Endometrial microvascular endothelial cells (primary cell): ENCODE data around the gene PSAP. TPM values are rescaled to one million over a fixed set of nuclear protein-coding genes. Genes with fewer than 3 reads are reported as not detected.

Source experiments
- in situ Hi-C: cut with HindIII; loops from 2 replicates; pipeline ENCODE4 v1.10.0; 2017; ENCODE audit warnings: low sequenced_read_pairs, low pct_unique_long_range_greater_than_20kb; ENCODE audit errors: inconsistent ontology term
- total RNA-seq: library from RNA; depleted of rRNA; stranded (reverse); fragments of >200 nt; gene quantifications from one replicate; pipeline ENCODE4 v1.2.3, GENCODE V29; 2015; ENCODE audit errors: inconsistent ontology term

The PSAP gene
- total RNA-seq, 1 donor from 2014 or later: 727 TPM

DNA sequence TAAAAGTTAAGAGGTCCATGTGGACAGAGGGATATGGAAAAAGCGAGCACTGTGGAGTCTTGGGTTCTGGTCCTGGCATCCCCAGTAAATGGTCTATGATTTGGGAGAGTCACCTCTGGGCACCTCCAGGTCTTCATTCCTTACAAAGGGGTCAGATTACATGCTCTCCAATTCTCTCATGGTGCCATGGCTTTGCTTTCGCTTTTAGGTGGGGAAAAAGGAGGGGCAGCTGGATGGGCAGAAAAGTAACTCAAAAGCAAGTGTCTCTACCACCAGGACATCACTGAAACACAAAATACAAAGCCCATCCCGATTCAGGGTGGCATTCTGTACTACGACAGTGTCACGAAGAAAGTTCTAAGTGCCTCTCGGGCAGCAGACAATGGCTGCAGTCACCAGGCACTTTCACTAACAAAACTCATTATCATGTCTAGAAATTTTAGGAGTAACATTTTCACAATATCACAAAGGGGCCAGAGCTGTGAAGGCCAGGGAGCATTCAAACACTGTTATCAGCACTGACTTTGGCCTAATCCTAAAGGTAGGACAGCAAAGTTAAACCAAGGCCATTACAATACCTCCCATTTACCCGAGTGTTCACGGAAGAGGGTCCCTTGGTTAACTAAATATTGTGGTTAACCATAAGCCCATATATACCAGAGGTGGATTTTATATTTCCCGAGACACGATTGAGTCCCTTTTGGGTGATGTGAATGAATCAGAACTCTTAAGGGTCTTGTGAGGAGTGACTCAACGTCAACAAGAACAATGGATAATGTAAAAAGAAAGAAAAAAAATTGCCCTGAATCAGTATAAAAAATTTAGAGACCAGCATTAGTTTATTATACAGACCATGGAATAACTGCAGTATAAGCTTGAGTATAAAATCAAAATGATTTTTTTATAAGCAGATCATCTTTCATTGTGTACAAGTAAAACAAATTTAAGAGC lies 2.5 kb downstream of the PSAP start:
- in situ Hi-C loops: no loop called here

DNA sequence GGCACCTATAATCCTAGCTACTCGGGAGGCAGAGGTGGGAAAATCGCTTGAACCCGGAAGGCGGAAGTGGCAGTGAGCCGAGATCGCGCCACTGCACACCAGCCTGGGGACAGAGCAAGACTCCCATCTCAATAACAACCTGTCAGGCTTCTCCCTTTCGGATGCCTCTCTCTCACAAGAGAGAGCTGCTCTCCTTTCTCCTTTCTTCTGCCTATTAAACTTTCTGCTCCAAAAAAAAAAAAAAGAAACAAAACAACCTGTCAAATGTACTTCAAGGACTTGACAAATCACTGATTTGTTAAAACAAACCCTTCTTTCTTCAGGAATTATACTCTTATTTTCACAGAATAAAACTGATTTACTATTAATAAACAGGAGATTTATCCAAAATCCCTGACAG lies 3.6 kb downstream of the PSAP start:
- in situ Hi-C loops: no loop called here

DNA sequence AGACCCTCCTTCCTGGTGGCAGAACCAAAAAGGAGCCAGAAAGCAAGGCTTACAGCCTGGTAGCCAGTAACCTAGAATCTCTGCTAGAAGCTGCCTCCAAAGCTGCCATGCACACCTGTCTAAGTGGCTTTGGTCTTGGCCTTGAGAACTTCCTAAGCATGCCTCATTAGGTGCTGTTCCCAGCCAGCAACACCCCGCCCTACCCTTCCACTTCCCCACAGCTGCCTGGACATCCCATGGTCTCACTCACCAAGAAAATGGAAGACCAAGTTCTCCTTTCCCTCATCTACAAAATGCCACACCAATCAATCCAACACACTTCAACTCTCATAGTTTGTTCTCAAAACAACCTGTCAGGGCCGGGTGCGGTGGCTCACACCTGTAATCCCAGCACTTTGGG lies 4.2 kb downstream of the PSAP start:
- in situ Hi-C loops: no loop called here

DNA sequence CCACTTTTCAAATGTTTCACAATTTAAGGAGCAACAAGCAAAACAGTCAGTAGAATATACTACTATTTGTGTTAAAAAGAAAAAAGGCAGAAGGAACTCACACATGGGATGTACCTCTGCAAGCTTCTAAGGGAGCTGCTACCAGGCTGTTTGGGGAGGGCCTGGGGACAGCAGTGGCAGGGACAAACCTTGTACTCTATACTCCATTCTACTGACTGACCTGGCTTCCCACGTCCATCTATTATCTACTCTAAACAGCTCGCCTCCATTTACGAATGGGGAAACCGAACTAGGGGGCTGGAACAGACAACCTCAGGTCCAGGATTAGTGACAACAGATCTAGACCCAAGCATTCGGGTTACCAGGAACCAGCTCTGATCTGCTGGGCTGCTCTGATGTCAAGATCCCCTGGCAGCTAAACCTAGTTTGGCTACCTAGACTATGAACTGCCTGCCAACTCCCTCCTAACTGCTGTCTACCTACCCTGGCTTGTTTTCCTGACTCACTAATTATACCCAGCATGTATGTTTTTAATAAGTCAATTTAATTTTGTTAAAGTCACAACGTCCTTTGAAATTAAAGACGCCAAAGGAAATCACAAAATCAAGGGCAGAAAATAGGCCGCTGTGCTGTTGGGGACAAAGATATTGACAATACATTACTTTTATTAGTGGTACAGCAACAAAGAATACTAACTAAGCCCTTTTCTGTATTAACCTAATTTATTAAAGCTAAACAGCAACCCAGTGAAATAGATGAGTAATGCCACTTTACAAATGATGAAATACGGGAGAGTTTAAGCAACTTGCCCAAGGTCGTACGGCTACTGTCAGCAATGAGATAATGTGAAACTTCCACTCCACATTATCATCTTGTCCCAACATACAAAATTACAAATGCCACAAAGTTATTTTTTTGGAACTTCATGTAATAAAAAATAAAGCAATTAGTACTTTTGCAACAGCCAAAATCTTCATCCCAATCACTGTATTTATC lies 5.3 kb downstream of the PSAP start:
- in situ Hi-C loops: no loop called here

DNA sequence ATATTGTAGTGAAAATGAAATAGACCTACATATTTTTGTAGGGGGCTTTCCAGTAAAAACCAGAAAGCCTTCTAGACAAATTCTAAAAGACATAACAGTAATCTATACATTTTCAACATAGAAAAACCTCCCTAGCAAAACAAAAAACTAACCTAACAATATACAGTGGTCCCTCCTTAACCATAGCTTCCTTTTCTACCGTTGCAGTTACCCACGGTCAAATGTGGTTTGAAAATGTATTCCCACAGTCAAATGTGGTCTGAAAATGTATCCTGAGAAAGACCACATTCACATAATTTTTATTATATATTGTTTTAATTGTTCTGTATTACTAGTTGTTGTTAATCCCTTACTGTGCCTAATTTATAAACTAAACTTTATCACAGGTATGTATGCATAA lies 6.4 kb downstream of the PSAP start:
- in situ Hi-C loops: no loop called here

DNA sequence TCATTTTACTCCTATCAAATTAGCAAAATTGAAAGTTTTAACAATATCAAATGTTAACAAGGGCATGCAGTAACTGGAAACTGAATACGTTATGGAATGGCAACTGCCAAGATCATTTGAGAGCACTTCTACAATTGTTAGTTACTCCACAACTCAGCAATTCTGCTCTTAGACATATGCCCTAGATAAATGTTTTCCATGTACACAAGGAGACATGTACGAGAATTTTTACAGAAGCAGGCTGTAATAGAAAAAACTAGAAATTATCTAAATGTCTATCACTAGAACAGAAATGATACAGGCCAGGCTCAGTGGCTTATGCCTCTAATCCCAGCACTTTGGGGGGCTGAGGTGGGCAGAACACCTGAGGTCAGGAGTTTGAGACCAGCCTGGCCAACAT lies 7.0 kb downstream of the PSAP start:
- in situ Hi-C loops: no loop called here

DNA sequence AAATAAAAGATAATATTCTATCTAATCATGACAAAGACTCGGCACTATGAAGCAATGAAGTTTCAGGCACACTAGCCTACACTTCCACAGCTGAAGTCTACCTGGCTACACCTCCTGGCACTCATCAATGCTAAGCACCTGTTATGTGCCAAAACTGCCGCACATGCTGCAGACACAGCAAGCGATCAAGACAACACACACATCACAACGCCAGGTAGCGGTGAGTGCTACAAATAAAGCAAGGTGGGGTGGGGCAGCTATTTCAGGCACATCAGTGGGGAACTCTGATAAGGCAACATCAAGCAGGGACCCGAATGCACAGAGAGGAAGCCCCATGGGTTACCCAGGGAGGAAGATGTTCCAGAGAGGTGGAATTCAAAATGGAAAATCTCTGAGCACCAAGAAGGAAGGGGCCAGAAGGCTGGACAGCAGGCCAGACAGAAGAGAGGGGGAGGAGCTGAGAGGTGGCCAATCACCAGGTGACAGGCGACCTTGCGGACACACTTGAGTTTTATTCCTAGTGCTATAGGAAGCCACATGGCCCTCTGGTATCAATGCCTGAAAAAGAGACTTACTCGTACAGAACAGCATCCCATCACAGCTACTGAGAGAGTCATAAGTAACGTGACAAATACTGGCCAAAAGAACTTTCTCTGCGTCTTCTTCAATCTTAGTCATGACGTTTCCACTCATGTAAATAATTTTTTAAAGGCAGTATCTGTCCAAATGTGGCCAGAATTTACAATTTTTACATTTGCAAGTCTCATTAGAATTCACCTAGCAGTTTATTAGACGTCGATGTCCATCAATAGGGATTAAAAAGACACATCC lies 8.0 kb downstream of the PSAP start:
- in situ Hi-C loops: no loop called here

DNA sequence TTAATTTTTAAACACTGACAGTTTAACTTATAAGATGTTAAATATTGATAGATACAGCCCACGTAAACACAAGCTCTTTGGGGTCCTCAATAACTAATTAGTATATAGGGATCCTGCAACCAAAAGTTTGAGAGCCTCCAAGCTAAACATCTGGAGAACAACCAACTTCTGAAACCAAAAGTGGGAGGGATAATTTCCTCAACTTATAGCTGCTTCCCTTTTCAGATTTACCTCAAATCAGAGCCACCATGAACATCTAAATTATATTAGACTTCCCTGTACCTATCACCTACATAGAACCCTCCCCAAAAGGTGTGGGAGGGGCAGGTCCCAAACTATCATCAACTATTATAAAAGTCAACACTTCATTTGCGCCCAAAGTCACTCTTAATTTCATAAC lies 8.6 kb downstream of the PSAP start:
- in situ Hi-C loops: no loop called here

DNA sequence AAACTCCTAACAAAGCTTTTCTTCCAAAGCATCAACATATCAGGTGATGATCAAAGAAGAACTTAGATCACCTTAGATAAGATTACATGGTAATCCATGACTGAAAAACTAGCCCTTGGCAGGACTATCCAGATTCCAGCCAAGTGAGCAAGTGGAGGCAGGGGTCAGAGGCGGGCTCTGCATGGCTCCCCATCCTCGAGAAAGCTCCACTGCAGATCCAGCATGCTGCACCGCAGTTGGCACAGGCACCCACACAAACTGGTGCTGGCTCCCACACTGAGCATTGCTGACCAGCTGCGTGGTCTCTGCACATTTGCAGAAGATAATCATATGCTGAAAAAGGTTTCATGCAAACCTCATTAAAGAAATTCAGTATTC lies 10.1 kb downstream of the PSAP start:
- in situ Hi-C loops: no loop called here

DNA sequence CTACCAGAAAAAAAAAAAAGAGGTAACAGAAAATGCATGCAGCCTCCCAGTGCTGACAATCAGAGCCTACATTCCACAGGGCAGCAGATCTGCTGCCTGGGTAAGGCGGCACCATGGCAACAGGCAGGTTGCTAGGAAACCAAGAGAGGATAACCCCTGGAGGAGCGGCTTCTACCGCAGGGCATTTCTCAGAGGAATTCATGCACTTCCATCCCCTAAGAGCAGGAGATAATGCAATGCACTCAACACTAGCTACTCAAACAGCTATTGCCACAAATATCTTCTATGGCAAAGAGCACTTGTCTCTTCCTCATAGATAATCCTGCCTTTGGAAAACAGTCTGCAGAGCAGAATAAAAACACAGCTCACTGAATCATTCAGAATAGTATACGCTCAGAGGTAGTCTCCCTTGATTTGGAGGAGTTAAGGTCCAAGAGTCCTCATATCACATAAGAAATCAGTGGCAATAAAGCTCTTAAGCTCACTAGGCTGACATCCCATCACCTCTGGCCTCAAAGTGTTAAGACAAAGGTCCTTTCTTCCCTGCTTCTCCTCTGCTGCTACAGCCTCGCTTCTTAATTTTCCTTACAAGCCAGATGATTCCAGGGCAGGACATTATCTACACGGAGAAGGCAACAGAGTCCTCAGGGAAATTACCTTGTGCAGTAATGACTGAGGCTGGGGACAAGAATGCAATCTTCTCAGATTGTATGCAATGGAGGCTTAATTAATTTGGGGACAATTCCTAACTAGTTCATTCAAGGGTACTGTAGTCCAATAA lies 10.7 kb downstream of the PSAP start:
- in situ Hi-C loops: no loop called here

DNA sequence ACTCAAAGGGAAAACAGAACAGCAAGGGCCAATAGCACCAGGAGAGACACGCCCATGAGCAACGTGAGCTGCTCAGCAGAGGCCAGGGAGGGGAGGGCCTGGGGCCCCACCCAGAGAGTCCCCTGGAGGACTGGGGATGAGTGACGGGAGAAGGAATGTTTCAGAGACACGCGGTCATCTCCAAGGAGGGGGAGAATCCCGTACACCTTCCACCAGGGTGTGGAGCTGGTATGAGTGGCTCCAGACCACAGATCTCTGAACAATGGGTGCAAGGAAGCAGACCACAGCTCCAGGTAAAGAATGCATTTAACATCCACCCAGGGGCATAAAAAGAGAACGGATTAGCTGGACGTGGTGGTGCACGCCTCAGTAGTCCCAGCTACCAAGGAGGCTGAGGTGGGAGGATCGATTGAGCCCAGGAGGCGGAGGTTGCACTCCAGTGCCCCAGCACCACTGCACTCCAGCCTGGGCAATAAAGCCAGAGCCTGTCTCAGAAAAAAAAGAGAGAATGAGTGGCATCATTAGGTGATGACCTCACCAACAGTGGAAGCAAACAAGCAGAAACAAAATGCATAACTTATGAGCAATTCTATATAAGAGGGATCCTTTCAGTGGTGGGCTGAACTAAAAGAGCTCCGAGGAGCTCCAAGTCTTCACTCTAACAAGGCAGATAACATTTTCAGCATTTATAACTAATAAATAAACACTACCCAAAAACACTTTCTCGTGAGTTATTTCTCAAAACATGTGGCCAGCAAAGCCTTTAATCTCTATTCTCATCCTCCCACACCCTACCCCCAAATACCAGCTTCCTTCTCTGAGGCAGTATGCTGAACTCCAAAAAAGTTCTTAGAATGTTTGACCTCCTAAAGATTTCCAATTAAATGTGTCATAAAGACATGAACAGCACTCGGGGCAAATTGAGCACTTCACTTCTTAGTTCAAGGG lies 12.5 kb downstream of the PSAP start:
- in situ Hi-C loops: no loop called here

DNA sequence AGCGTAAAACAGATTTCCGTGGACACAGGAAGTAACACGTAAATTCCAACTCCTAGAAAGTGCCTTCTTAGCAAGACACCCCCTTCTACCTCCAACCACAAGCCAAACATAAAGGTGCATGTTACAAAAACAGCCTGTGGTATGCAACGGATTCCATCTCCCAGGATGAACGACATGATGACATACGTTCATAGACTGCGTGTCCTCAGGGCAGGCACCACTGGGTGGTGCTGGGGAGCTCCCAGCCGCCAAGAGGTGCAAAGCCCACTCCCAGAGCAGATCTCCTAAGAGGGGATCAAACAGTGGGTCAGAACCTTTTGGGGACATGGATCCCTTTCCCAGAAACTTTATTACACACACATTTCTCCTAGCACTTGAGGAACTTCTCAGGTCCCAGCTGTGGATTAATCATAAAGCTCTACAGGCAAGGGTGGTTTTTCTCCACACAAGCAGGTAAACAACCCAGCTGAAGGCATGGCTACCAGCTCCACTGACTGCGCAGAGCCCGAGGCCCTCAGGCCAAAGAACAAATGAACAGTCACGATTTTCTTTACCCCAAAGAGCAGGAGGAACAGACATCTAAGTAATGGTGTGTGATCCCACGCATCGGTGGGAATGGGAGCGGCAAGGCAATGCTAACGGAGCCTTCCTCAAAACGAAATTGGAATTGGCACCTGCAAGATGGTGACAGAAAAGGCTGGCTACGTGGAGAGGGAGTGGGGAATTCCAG lies 13.8 kb downstream of the PSAP start:
- in situ Hi-C loops: no loop called here

DNA sequence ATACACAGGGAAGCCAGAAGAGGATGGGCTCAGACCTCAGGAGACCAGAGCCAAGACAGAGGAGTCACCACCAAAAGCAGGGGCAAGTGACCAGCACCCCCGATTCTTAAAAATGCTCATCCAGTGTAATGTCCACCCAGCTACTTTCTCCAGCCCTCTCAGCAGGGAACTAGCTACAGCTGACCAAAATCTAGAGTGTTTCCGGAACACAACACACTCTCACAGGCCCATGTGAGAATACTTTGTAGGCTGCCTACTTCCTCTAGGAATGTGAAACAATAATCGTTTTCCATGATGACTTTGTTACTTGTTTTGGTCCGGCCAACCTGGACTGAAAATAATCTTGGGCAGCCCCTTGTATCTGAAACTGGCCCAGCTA lies 14.5 kb downstream of the PSAP start:
- in situ Hi-C loops: no loop called here

DNA sequence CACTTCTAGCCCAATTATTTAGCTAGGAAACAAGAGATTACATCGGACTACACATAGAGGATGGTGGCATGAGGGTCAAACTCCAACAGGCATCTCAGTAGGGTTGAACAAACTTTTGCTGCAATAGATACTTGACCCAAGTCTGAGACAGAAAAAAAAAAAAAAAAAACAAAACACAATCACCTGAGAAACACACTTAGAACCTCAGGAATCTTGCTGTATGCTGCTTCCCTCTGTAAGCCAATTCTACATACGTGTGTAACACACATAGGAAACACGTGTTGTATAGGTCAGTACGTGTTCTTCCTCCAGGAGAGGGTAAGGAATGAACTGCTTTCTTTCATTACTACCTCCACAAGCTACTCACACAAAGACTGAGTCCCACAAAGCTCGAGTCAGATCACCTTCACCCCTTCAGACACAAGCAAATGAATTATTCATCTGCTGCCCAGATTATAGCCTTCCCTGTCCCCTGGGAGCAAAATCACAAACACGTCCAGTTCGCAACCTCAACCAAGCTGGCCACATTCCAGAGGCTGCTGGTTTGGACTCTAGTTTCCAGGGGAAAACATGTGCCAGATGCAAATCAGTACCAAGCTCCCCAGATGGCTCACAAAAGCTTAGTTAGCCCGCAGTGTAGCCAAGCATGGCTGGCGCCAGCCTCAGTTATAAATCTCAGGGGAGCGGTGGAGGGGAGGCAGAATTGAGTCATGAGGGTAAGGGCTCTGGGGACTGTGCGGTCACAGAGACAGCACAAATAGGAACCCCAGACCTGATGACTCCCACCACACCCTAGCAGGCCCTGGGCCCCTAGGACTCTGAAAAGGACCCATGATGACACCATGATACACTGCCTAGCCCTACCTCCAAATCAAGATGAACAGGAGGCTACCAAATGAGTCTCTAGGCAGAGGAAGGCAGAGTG lies 15.1 kb downstream of the PSAP start:
- in situ Hi-C loops: no loop called here

DNA sequence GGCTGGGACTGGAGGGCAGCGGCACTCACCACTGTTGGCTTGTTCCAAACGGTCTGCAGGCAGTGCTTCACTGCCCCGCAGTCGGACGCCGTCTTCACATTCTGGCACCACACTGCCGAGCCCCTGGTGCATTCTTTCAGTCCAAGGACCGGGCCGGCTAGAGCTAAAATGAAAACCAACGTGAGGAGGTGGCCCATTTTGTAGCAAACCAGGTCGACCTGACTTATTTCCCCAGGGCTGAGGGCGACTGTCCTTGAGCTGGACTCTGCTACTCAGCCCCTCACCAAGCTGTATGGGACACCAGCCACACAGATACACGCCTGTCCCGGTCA lies 16.7 kb downstream of the PSAP start:
- in situ Hi-C loops: no loop called here
